Sigmoid colon (tissue), 7 donors: ENCODE data around the gene TCF7L1. TPM values are rescaled to one million over a fixed set of nuclear protein-coding genes. Genes with fewer than 3 reads are reported as not detected.

ENCODE experiments used
- DNase-seq: peaks from one replicate; pipeline ENCODE4 v3.0.0-alpha.2; 2019
- H3K27ac ChIP-seq, 4 donors: fragments of 200-600 bp; sonication (generic); one replicate each; pipeline ENCODE4 v1.5.1; 2016 to 2019; ENCODE audit warnings: mild to moderate bottlenecking in 1 of 4
- H3K27me3 ChIP-seq, 3 donors: fragments of 200-600 bp; sonication (generic); one replicate each; pipeline ENCODE4 v1.5.1; 2019; ENCODE audit warnings: mild to moderate bottlenecking in 1 of 3
- H3K36me3 ChIP-seq, 4 donors: fragments of 200-600 bp; sonication (generic); one replicate each; pipeline ENCODE4 v1.5.1; 2016 to 2019
- H3K4me1 ChIP-seq, 4 donors: fragments of 200-600 bp; sonication (generic); one replicate each; pipeline ENCODE4 v1.5.1; 2017 to 2019
- H3K4me3 ChIP-seq, 4 donors: fragments of 200-600 bp; sonication (generic); one replicate each; pipeline ENCODE4 v1.5.1; 2017 to 2019; ENCODE audit warnings: mild to moderate bottlenecking in 2 of 4, moderate library complexity in 1 of 4
- H3K9me3 ChIP-seq, 4 donors: fragments of 200-600 bp in 3 of 4; sonication (generic) in 3 of 4; one replicate each; pipeline versions ENCODE4 v1.5.1 to v1.6.1; 2013 to 2019
- EP300 ChIP-seq, 4 donors: sonication (generic); formaldehyde crosslinking; IDR thresholded peaks; one replicate each; pipeline ENCODE4 v1.6.1; 2017; ENCODE audit warnings: antibody characterized with exemption in 4 of 4
- POLR2A ChIP-seq, 2 donors: fragments of 450-650 bp; IDR thresholded peaks; one replicate each; pipeline ENCODE4 v1.6.1; 2016; ENCODE audit warnings: antibody characterized with exemption in 2 of 2, mild to moderate bottlenecking in 2 of 2, moderate library complexity in 2 of 2
- POLR2AphosphoS5 ChIP-seq, 4 donors: sonication (generic); formaldehyde crosslinking; IDR thresholded peaks; one replicate each; pipeline ENCODE4 v1.6.1; 2017; ENCODE audit warnings: antibody characterized with exemption in 4 of 4
- WGBS, 2 donors: extraction: QIAGEN DNeasy Blood & Tissue Kit; methylation state at CpG; one replicate each; pipeline ENCODE4 v1.1.7; 2013; 5-methylcytosine and 5-hydroxymethylcytosine counted together
- intact Hi-C: fragments of 100-400 bp; cut with DNase I; formaldehyde crosslinking; loops from one replicate; pipeline ENCODE4 v1.15.1; 2023
- polyA plus RNA-seq, 3 donors: library from polyadenylated mRNA; stranded (reverse); fragments of 200-250 nt; gene quantifications; one replicate each; pipeline ENCODE4 v1.2.3, GENCODE V29; 2013
- total RNA-seq, 4 donors: library from RNA; depleted of rRNA; stranded (reverse); fragments of >200 nt; gene quantifications; one replicate each; pipeline ENCODE4 v1.1.0, GENCODE V29; 2016
- TF ChIP-seq, protein P1 (sequence below), 4 experiments: fragments of 450-650 bp in 3 of 4; fragments of 200-600 bp in 1 of 4; IDR thresholded peaks; one replicate each; pipeline ENCODE4 v1.5.1; 2016 to 2019; ENCODE audit warnings: antibody characterized with exemption in 4 of 4, mild to moderate bottlenecking in 3 of 4, moderate library complexity in 2 of 4
- donor health status: healthy with polysubstance abuse.
- donor health status: Bipolar disorder and iron deficiency.
- donor health status: healthy.

TCF7L1 gene
- total and polyA plus RNA-seq, 7 donors = 1.2 to 15.2 (median 4.0) TPM

GRCh38 chr2:85353876-85354285 lies 220.7 kb downstream of the TCF7L1 start:
- WGBS, 2 donors = 3 to 34% methylated on average over 16 of the region's 16 CpGs
- H3K36me3 ChIP-seq = peaks cover 11 to 54% (median 29%) of the 10 kb centered on the region in 4 donors
- intact Hi-C loops = loop anchor here (1.0 to 10.0 kb wide), 2 partner anchors 185 to 751 kb away; partner anchors contain the start of genes MAT2A, POLR1A and PTCD3
- TF ChIP-seq, protein P1, sequence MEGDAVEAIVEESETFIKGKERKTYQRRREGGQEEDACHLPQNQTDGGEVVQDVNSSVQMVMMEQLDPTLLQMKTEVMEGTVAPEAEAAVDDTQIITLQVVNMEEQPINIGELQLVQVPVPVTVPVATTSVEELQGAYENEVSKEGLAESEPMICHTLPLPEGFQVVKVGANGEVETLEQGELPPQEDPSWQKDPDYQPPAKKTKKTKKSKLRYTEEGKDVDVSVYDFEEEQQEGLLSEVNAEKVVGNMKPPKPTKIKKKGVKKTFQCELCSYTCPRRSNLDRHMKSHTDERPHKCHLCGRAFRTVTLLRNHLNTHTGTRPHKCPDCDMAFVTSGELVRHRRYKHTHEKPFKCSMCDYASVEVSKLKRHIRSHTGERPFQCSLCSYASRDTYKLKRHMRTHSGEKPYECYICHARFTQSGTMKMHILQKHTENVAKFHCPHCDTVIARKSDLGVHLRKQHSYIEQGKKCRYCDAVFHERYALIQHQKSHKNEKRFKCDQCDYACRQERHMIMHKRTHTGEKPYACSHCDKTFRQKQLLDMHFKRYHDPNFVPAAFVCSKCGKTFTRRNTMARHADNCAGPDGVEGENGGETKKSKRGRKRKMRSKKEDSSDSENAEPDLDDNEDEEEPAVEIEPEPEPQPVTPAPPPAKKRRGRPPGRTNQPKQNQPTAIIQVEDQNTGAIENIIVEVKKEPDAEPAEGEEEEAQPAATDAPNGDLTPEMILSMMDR (IDR thresholded peaks at IDR 0.05) = no peak
- TF ChIP-seq POLR2A (IDR thresholded peaks at IDR 0.05) (no peak), EP300 (IDR thresholded peaks at IDR 0.05) (no peak), POLR2AphosphoS5 (IDR thresholded peaks at IDR 0.05) (no peak)
- peaks cover 0 to 44% (median 27%) of the 10 kb centered on the region in 4 donors for H3K4me1 ChIP-seq
- H3K9me3 ChIP-seq = no peaks in the 10 kb centered on the region
- DNase-seq = peak; percentile 79
- peak overlapping the region; percentile 80 to 88 (median 84) for H3K27ac ChIP-seq
- H3K4me3 ChIP-seq = peak overlapping the region; percentile 56 to 83 (median 64)
- H3K27me3 ChIP-seq = no peaks in the 10 kb centered on the region

GRCh38 chr2:85354286-85355072 lies 221.3 kb downstream of the TCF7L1 start, which contains the start of the genes ELMOD3 and RETSAT:
Gene ELMOD3 (plus strand): TSS chr2:85354769. CDS start chr2:85357199, 2,430 bp downstream.
Gene RETSAT (minus strand): TSS chr2:85354528. CDS start chr2:85354507, 21 bp downstream.
- H3K4me1 ChIP-seq = peaks cover 0 to 44% (median 27%) of the 10 kb centered on the region in 4 donors
- H3K9me3 ChIP-seq = no peaks in the 10 kb centered on the region
- peak; percentile 81 to 95 (median 94) for TF ChIP-seq POLR2AphosphoS5 (IDR thresholded peaks at IDR 0.05)
- peak; percentile 77 to 91 for TF ChIP-seq POLR2A (IDR thresholded peaks at IDR 0.05)
- no peak for TF ChIP-seq EP300 (IDR thresholded peaks at IDR 0.05)
- TF ChIP-seq, protein P1 (IDR thresholded peaks at IDR 0.05) = no peak
- peak; percentile 99 for DNase-seq
- peaks cover 11 to 53% (median 25%) of the 10 kb centered on the region in 4 donors for H3K36me3 ChIP-seq
- intact Hi-C loops = loop anchor here (1.0 to 10.0 kb wide), 2 partner anchors 185 to 750 kb away; partner anchors contain the start of genes MAT2A, POLR1A and PTCD3
- WGBS, 2 donors = 0 to 1% methylated on average over 42 of the region's 42 CpGs
- no peaks in the 10 kb centered on the region for H3K27me3 ChIP-seq
- peak within 1 kb of the TSS; percentile 56 to 83 (median 64) for H3K4me3 ChIP-seq
- H3K27ac ChIP-seq = peak within 1 kb of the TSS; percentile 80 to 88 (median 84)

DNA sequence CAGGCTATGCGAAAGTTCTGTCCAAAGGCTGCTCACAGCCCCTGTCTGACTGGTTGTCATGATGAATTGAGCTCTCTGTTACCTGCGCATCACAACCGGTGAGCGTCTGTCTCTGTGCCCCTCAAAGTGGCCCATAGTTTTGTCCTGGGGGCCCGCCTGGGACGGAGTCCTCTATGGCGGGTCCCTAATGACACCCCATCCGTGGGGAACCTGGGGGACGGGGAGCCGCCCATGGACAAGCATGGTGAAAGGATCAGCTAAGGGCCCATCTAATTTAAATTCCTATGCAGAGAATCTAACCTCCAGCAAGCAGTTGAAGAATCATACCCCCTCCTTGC lies 221.8 kb downstream of the TCF7L1 start:
- TF ChIP-seq, protein P1 (IDR thresholded peaks at IDR 0.05) = no peak
- TF ChIP-seq POLR2A (IDR thresholded peaks at IDR 0.05) (no peak), POLR2AphosphoS5 (IDR thresholded peaks at IDR 0.05) (no peak), EP300 (IDR thresholded peaks at IDR 0.05) (no peak)
- H3K4me1 ChIP-seq = peaks cover 0 to 44% (median 27%) of the 10 kb centered on the region in 4 donors
- H3K27me3 ChIP-seq = no peaks in the 10 kb centered on the region
- DNase-seq = no peak
- peaks cover 8 to 53% (median 19%) of the 10 kb centered on the region in 4 donors for H3K36me3 ChIP-seq
- no peaks in the 10 kb centered on the region for H3K9me3 ChIP-seq
- H3K4me3 ChIP-seq = peak overlapping the region; percentile 56 to 83 (median 64)
- intact Hi-C loops = loop anchor here (10.0 kb wide), 1 partner anchor 750 kb away; the partner anchor contains the start of genes POLR1A and PTCD3
- H3K27ac ChIP-seq = peak overlapping the region; percentile 80 to 88 (median 84)
- WGBS, 2 donors = 7 to 18% methylated on average over 10 of the region's 10 CpGs

- peaks cover 5 to 53% (median 16%) of the 10 kb centered on the region in 4 donors for H3K36me3 ChIP-seq
- peak overlapping the region in 2 of 4 donors; percentile 80 to 81 for H3K27ac ChIP-seq
- H3K4me3 ChIP-seq = peak overlapping the region; percentile 56 to 83 (median 64)
- DNase-seq = no peak
- H3K27me3 ChIP-seq = no peaks in the 10 kb centered on the region
- no peaks in the 10 kb centered on the region for H3K9me3 ChIP-seq
- no peak for TF ChIP-seq POLR2A (IDR thresholded peaks at IDR 0.05)
- TF ChIP-seq POLR2AphosphoS5 (IDR thresholded peaks at IDR 0.05) = no peak
- TF ChIP-seq, protein P1 (IDR thresholded peaks at IDR 0.05) = no peak
- no peak for TF ChIP-seq EP300 (IDR thresholded peaks at IDR 0.05)
- WGBS, 2 donors = 72 to 83% methylated on average over 3 of the region's 3 CpGs
- peaks cover 0 to 44% (median 27%) of the 10 kb centered on the region in 4 donors for H3K4me1 ChIP-seq
- intact Hi-C loops = loop anchor here (10.0 kb wide), 1 partner anchor 749 kb away; the partner anchor contains the start of genes POLR1A and PTCD3
These were observed 222.3 kb downstream of the TCF7L1 start for GRCh38 chr2:85355521-85355920.
